ENCODE measurements around the gene ALDH16A1.
A peak's percentile ranks its signal among the peaks of the same experiment; 100 is the strongest.
"Not testable (repeated sequence)": the region's sequence is repeated elsewhere in the genome, so short reads cannot be mapped to it uniquely, and the experiment has no call there.

Gene ALDH16A1

DNA sequence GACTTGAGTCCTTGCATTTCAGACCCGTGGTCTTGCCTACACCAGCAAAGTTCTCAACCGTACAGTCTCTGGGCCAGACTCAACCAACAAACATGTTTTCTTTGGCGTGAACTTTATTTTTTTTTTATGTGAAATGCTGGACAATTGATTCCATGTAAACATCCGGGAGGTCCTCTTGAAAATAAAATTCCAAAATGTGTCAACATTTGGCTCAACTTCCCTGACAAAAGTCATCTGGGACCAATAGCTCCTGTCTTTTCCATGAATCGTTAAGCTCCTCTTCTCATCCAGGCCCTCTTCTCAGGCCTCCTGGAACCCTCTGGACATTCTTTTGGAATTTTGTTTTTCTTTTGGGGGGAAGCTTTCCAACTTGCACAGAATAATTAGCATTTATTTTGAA lies 2.7 kb downstream of the ALDH16A1 start:
- H3K4me3 Mint-ChIP-seq = no peak overlapping the region
- H3K9me3 Mint-ChIP-seq = peaks cover 1% of the 10 kb centered on the region
- ATAC-seq (ENCODE audit: low read depth) = no peak

DNA sequence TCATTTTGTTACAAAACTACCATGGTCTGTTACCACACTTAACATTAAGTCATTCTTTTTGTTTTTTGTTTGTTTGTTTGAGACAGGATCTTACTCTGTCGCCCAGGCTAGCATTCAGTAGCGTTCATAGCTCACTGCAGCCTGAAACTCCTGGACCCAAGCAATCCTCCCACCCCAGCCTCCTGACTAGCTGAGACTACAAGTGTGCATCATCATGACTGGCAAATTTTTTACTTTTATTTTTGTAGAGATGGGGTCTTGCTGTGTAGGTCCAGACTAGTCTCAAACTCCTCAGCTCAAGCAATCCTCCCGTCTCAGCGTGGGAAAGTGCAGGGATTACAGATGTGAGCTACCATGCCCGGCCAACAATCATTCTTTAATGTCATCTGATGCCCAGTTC lies 3.3 kb downstream of the ALDH16A1 start:
- Mint-ChIP-seq H3K4me1 (peaks cover 14% of the 10 kb centered on the region), H3K27me3 (no peaks in the 10 kb centered on the region), H3K27ac (no peak overlapping the region), H3K36me3 (peaks cover 12% of the 10 kb centered on the region), H3K9me3 (peaks cover 1% of the 10 kb centered on the region), H3K4me3 (no peak overlapping the region)
- DNase-seq (ENCODE audit: low spot score in 2 of 2) (no peak), ATAC-seq (ENCODE audit: low read depth) (no peak)

More for the DNA sequence above, 2.7 kb downstream of the ALDH16A1 start:
- Mint-ChIP-seq H3K4me1 (peaks cover 14% of the 10 kb centered on the region), H3K36me3 (peaks cover 12% of the 10 kb centered on the region), H3K27ac (no peak overlapping the region), H3K27me3 (no peaks in the 10 kb centered on the region)
- DNase-seq (ENCODE audit: low spot score in 2 of 2) = no peak

DNA sequence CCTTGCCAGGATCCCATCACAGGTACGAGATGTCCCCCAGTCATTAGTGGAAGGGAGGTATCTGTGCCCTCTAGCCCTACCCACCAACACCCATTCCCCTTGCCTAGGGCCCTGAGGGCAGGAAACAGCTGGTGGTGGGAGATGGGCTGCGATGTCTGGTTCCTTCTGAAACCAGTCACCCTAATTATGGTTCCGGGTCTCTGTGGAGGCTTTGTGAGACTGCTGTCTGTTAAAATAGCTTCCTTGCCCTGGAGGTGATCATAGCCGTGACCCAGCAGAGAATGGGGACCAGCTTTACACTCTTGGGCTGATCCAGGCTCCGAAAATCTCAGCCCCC lies 5.5 kb downstream of the ALDH16A1 start:
- Mint-ChIP-seq H3K9me3 (no peaks in the 10 kb centered on the region), H3K36me3 (peaks cover 12% of the 10 kb centered on the region), H3K4me3 (no peak overlapping the region), H3K4me1 (peaks cover 7% of the 10 kb centered on the region), H3K27me3 (no peaks in the 10 kb centered on the region), H3K27ac (no peak overlapping the region)
- DNase-seq (ENCODE audit: low spot score in 2 of 2) = no peak
- ATAC-seq (ENCODE audit: low read depth) = no peak

DNA sequence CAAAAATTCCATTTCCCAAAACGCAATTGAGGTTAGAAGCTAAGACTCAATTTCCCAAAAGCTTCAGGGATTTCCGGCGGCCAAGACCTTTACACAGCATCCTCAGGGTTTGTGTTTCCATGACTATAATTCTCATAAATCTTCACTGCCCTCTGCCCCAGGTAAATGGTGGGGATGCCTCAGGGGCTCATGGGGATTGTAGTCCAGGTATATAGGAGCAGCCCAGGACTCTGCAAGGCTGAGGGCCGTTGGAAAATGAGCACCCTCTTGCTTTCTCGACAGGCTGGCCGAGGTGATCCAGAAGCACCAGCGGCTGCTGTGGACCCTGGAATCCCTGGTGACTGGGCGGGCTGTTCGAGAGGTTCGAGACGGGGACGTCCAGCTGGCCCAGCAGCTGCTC lies 6.4 kb downstream of the ALDH16A1 start:
- no peaks in the 10 kb centered on the region for H3K27me3 Mint-ChIP-seq
- H3K36me3 Mint-ChIP-seq = peaks cover 15% of the 10 kb centered on the region
- no peak for ATAC-seq (ENCODE audit: low read depth)
- peaks cover 3% of the 10 kb centered on the region for H3K4me1 Mint-ChIP-seq
- DNase-seq (ENCODE audit: low spot score in 2 of 2) = no peak
- no peaks in the 10 kb centered on the region for H3K9me3 Mint-ChIP-seq
- H3K27ac Mint-ChIP-seq = no peak overlapping the region
- H3K4me3 Mint-ChIP-seq = no peak overlapping the region

DNA sequence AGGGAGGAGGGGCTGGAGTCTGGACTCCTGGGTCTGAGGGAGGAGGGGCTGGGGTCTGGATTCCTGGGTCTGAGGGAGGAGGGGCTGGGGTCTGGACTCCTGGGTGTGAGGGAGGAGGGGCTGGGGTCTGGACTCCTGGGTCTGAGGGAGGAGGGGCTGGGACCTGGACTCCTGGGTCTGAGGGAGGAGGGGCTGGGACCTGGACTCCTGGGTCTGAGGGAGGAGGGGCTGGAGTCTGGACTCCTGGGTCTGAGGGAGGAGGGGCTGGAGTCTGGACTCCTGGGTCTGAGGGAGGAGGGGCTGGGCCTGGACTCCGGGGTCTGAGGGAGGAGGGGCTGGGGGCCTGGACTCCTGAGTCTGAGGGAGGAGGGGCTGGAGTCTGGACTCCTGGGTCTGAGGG lies 8.1 kb downstream of the ALDH16A1 start:
- not testable (repeated sequence) for ATAC-seq (ENCODE audit: low read depth); H3K9me3 Mint-ChIP-seq; DNase-seq (ENCODE audit: low spot score in 2 of 2); H3K27me3 Mint-ChIP-seq; H3K4me1 Mint-ChIP-seq; H3K27ac Mint-ChIP-seq; H3K4me3 Mint-ChIP-seq
- peaks cover 21% of the 10 kb centered on the region for H3K36me3 Mint-ChIP-seq

DNA sequence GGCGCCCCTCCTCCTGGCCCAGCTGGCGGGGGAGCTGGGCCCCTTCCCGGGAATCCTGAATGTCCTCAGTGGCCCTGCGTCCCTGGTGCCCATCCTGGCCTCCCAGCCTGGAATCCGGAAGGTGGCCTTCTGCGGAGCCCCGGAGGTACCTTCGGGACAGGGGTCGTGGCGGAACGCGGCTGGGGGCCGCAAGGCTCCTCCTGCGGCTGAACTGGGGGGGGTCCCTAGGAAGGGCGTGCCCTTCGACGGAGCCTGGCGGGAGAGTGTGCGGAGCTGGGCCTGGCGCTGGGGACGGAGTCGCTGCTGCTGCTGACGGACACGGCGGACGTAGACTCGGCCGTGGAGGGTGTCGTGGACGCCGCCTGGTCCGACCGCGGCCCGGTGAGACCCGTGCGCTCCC lies 8.6 kb downstream of the ALDH16A1 start:
- Mint-ChIP-seq H3K4me3 (no peak overlapping the region), H3K27ac (no peak overlapping the region), H3K4me1 (peaks cover 3% of the 10 kb centered on the region), H3K36me3 (peaks cover 20% of the 10 kb centered on the region), H3K9me3 (no peaks in the 10 kb centered on the region), H3K27me3 (no peaks in the 10 kb centered on the region)
- no peak for DNase-seq (ENCODE audit: low spot score in 2 of 2)
- ATAC-seq (ENCODE audit: low read depth) = no peak

DNA sequence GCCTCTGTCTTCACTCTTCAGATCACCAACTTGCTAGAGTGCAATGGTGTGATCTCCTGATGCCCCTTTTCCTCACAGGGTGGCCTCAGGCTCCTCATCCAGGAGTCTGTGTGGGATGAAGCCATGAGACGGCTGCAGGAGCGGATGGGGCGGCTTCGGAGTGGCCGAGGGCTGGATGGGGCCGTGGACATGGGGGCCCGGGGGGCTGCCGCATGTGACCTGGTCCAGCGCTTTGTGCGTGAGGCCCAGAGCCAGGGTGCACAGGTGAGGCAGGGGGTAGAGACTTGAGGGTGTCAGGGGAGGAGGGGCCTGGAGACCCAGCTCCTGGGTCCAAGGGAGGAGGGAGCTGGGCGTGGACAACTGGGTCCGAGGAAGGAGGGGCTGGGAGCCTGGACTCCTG lies 9.5 kb downstream of the ALDH16A1 start:
- no peak for DNase-seq (ENCODE audit: low spot score in 2 of 2)
- Mint-ChIP-seq H3K27ac (no peak overlapping the region), H3K4me3 (no peak overlapping the region), H3K27me3 (no peaks in the 10 kb centered on the region), H3K36me3 (peaks cover 17% of the 10 kb centered on the region), H3K9me3 (no peaks in the 10 kb centered on the region), H3K4me1 (no peaks in the 10 kb centered on the region)
- no peak for ATAC-seq (ENCODE audit: low read depth)

DNA sequence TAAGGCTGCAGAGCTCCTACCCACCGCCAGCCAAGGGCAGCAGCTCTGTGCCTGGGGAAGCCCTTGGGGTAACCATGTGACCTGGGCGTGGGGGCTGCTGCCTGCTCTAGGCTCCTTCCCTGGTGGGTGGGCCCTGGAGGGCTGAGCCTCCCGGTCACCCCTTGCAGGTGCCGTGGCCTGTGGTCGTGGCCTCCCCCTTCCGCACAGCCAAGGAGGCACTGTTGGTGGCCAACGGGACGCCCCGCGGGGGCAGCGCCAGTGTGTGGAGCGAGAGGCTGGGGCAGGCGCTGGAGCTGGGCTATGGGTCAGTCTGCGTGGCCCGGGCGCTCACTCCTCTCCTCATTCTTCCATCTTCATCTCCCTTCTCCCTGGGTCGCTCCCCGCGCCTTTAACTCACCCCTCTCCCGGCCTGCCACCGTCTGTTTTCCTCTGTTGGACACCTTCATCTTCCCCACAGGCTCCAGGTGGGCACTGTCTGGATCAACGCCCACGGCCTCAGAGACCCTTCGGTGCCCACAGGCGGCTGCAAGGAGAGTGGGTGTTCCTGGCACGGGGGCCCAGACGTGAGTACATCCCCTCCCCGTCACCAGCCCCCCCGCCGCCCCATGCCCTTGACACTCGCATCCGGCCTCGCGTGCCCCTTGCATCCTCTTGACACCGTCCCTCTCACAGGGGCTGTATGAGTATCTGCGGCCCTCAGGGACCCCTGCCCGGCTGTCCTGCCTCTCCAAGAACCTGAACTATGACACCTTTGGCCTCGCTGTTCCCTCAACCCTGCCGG lies 11.1 kb downstream of the ALDH16A1 start:
- no peaks in the 10 kb centered on the region for H3K27me3 Mint-ChIP-seq
- H3K9me3 Mint-ChIP-seq = peaks cover 3% of the 10 kb centered on the region
- H3K27ac Mint-ChIP-seq = peak overlapping the region; percentile 82
- H3K36me3 Mint-ChIP-seq = peaks cover 20% of the 10 kb centered on the region
- H3K4me1 Mint-ChIP-seq = peaks cover 4% of the 10 kb centered on the region
- no peak overlapping the region for H3K4me3 Mint-ChIP-seq
- DNase-seq (ENCODE audit: low spot score in 2 of 2) (no peak), ATAC-seq (ENCODE audit: low read depth) (no peak)

DNA sequence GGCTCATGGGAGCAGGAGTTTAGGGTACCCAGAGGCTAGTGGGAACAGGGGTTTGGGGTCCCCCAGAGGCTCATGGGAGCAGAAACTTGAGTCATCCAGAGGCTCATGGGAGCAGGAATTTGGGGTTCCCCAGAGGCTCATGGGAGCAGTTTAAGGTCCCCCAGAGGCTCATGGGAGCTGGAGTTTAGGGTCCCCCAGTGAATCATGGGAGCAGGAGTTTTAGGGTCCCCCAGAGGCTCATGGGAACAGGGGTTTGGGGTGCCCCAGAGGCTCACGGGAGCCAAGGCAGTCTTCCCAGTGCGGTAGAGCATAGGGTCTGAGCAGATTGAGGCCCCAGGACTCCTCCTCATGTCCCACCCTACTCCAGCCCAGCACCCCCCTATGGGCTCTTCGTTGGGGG lies 12.3 kb downstream of the ALDH16A1 start:
- Mint-ChIP-seq H3K4me3 (no peak overlapping the region), H3K27ac (peak overlapping the region; percentile 76)

DNA sequence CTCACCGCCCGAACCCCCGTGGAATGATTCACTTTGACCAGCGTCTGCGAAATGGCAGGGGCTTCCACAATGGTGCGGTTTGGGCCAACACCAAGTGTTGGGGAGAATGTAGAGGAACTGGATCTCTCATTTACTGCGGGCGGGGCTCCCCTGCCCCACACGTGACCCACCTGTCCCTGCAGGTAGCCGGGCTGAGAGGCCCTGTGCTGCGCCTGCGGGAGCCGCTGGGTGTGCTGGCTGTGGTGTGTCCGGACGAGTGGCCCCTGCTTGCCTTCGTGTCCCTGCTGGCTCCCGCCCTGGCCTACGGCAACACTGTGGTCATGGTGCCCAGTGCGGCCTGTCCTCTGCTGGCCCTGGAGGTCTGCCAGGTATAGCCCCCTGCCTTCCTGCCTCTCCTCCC lies 15.2 kb downstream of the ALDH16A1 start:
- Mint-ChIP-seq H3K9me3 (peaks cover 3% of the 10 kb centered on the region), H3K36me3 (peaks cover 15% of the 10 kb centered on the region), H3K4me1 (peaks cover 15% of the 10 kb centered on the region), H3K4me3 (no peak overlapping the region), H3K27ac (peak overlapping the region; percentile 100), H3K27me3 (no peaks in the 10 kb centered on the region)
- DNase-seq (ENCODE audit: low spot score in 2 of 2) = no peak
- ATAC-seq (ENCODE audit: low read depth) = no peak

More for the DNA sequence above, 12.3 kb downstream of the ALDH16A1 start:
- peaks cover 16% of the 10 kb centered on the region for H3K36me3 Mint-ChIP-seq
- no peak for DNase-seq (ENCODE audit: low spot score in 2 of 2)
- H3K4me1 Mint-ChIP-seq = peaks cover 9% of the 10 kb centered on the region
- H3K9me3 Mint-ChIP-seq = peaks cover 3% of the 10 kb centered on the region
- ATAC-seq (ENCODE audit: low read depth) = no peak
- H3K27me3 Mint-ChIP-seq = no peaks in the 10 kb centered on the region

DNA sequence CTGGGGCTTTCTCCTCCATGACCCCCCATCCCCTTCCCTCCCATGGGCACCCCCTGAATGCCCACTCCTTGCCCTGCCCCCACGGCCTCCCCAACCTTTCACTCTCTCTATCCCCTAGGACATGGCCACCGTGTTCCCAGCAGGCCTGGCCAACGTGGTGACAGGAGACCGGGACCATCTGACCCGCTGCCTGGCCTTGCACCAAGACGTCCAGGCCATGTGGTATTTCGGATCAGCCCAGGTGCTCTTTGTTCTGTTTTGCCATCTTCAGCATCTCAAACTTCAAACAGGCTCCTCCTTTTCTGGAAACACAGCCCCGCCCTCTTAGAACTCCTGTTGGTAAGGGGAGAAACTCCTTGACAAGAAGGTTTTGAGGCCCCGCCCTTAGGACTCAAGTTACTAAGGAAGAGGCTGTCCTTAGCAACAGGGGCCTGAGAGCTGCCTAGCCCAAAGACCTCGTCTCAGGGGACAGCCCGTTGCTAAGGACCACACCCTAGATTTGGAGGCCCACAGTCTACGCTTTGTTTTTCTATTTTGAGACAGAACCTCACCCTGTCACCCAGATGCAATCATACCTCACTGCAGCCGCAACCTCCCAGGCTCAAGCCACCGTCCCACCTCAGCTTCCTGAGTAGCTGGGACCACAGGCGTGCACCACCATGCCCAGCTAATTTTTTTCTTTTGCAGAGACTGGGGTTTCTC lies 15.9 kb downstream of the ALDH16A1 start:
- Mint-ChIP-seq H3K36me3 (peaks cover 15% of the 10 kb centered on the region), H3K4me1 (peaks cover 15% of the 10 kb centered on the region), H3K9me3 (peaks cover 3% of the 10 kb centered on the region), H3K27me3 (no peaks in the 10 kb centered on the region), H3K4me3 (peak overlapping the region; percentile 89), H3K27ac (peak overlapping the region; percentile 100)
- DNase-seq (ENCODE audit: low spot score in 2 of 2) = peak; percentile 80 to 93
- peak; percentile 81 for ATAC-seq (ENCODE audit: low read depth)

DNA sequence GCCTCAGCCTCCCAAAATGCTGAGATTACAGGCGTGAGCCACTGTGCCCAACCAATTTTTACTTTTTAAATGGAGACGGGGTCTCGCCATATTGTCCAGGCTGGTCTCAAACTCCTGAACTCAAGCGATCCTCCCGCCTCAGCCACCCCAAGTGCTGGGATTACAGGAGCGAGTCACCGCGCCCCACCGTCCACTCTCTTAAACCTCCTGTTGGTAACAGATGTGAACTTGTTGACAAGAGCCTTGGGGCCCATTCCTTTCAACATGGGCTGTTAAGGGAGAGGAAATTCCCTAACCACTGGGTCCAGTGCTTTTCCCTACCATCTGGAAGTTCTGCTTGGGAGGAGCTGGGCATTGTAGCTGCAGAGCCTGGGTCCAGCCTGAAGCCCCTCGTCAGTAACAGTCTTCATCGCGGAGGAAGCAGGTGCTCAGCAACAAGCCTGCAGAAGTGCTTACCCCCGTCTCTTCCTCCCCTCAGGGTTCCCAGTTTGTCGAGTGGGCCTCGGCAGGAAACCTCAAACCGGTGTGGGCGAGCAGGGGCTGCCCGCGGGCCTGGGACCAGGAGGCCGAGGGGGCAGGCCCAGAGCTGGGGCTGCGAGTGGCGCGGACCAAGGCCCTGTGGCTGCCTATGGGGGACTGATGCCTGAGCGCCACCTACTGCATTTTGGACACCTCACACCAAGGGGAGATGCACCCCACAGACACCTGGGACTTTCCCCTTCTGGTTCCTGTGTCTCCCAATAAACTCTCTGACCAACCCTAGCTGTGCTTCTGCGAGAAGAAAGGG lies 17.0 kb downstream of the ALDH16A1 start:
- peaks cover 25% of the 10 kb centered on the region for H3K4me1 Mint-ChIP-seq

DNA sequence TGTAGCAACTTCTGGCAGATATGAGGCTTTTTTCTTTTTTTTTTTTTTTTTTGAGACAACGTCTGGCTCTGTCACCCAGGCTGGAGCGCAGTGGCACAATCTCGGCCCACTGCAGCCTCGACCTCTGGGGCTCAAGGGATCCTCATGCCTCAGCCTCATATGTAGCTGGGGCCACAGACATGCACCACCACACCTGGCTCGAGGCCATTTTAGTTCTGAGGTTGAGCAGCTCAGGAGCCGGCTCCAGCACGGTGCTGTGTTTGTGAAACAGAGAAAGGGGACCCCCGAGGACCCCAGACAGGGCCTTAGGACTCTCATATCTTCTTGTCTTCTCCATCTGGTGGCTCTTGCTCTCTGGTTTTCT lies 17.6 kb downstream of the ALDH16A1 start:
- H3K36me3 Mint-ChIP-seq = peaks cover 6% of the 10 kb centered on the region
- H3K4me3 Mint-ChIP-seq = peak overlapping the region; percentile 11
- H3K27me3 Mint-ChIP-seq = no peaks in the 10 kb centered on the region
- ATAC-seq (ENCODE audit: low read depth) (no peak), DNase-seq (ENCODE audit: low spot score in 2 of 2) (no peak)
- H3K9me3 Mint-ChIP-seq = peaks cover 3% of the 10 kb centered on the region
- H3K4me1 Mint-ChIP-seq = peaks cover 29% of the 10 kb centered on the region
- H3K27ac Mint-ChIP-seq = peak overlapping the region; percentile 100

More for the DNA sequence above, 17.0 kb downstream of the ALDH16A1 start:
- DNase-seq (ENCODE audit: low spot score in 2 of 2) (peak; percentile 79 to 82), ATAC-seq (ENCODE audit: low read depth) (peak; percentile 50)
- no peaks in the 10 kb centered on the region for H3K27me3 Mint-ChIP-seq
- H3K9me3 Mint-ChIP-seq = peaks cover 3% of the 10 kb centered on the region
- peak overlapping the region; percentile 100 for H3K27ac Mint-ChIP-seq
- H3K36me3 Mint-ChIP-seq = peaks cover 8% of the 10 kb centered on the region
- H3K4me3 Mint-ChIP-seq = peak overlapping the region; percentile 47

DNA sequence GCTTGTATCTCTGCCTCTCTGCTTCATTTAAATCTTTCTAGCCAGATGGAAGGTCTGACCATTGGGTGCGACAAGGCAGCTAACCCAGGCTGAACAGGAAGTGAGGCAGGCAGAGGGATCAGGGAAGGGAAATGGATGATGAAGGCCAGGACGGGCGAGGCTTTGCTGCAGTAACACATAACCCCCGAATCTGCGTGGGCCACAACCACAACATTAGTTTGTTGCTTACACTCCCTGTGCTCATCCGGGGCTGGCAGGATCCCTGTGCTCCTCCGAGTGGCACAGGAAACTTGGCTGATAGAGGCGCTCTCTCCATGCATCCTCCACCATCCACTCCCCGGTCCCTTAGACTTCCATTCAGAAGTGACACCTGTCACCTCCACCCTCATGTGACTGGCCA lies 19.9 kb downstream of the ALDH16A1 start:
- H3K36me3 Mint-ChIP-seq = peaks cover 3% of the 10 kb centered on the region
- peaks cover 36% of the 10 kb centered on the region for H3K4me1 Mint-ChIP-seq

More for the DNA sequence above, 19.9 kb downstream of the ALDH16A1 start:
- DNase-seq (ENCODE audit: low spot score in 2 of 2) = no peak
- peak overlapping the region; percentile 94 for H3K27ac Mint-ChIP-seq
- H3K4me3 Mint-ChIP-seq = no peak overlapping the region
- no peak for ATAC-seq (ENCODE audit: low read depth)
- no peaks in the 10 kb centered on the region for H3K27me3 Mint-ChIP-seq
- peaks cover 3% of the 10 kb centered on the region for H3K9me3 Mint-ChIP-seq
